DOHH2 (cell line): Measurements from ENCODE around the gene DENND1A.

Experiments
- CTCF ChIP-seq: fragments of 200-600 bp; sonication (generic); IDR thresholded peaks from one replicate; pipeline ENCODE4 v1.5.1; 2014; ENCODE audit warnings: antibody characterized with exemption, mild to moderate bottlenecking, low read depth, low read length; ENCODE audit not compliant: poor library complexity, severe bottlenecking
- EZH2phosphoT487 ChIP-seq: fragments of 200-600 bp; sonication (generic); IDR thresholded peaks from 2 replicates; pipeline ENCODE4 v1.6.1; 2017; ENCODE audit warnings: borderline replicate concordance, mild to moderate bottlenecking, antibody characterized with exemption, low read length, moderate library complexity, mixed read lengths

DNA sequence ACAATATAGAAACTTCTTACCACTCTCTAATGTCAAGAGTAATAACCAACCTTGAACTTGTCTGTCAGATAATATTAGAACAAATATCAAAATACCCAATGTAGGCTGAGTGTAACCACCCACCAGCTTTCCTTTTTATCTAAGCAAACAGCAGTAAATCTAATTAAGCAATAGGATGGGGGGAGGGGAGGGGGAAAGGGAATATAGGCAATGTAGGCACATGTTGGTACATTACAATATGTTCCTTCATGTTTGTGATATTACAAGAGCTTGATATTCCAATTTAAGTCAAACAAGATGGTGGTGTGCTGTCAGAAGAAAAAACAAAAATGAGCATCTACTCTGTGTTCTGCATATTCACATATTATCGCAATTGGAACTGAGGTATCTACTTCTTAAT, 158.2 kb downstream of the DENND1A start:
- TF ChIP-seq CTCF (no peak), EZH2phosphoT487 (no peak)
